ENCODE results near the gene RAC3.

The RAC3 gene

GRCh38 chr17:82034371-82035011 lies 3.0 kb downstream of the RAC3 start:
- no peak overlapping the region for H3K4me3 ChIP-seq (ENCODE audit: low read depth, low read length)
- no peak overlapping the region for H3K27ac ChIP-seq
- H3K36me3 ChIP-seq, result peaks cover 39% of the 10 kb centered on the region
- DNase-seq, result peak; percentile 67
- H3K9me3 ChIP-seq (ENCODE audit: severe bottlenecking), result no peaks in the 10 kb centered on the region
- no peak for TF ChIP-seq CTCF (IDR thresholded peaks at IDR 0.05; ENCODE audit: low read depth, low read length)
- no peaks in the 10 kb centered on the region for H3K27me3 ChIP-seq (ENCODE audit: insufficient read depth, low read depth, severe bottlenecking)

- DNase-seq, result no peak
- Histone ChIP-seq H3K9me3 (ENCODE audit: severe bottlenecking) (no peaks in the 10 kb centered on the region), H3K36me3 (peaks cover 39% of the 10 kb centered on the region), H3K27me3 (ENCODE audit: insufficient read depth, low read depth, severe bottlenecking) (no peaks in the 10 kb centered on the region), H3K27ac (no peak overlapping the region), H3K4me3 (ENCODE audit: low read depth, low read length) (no peak overlapping the region)
- TF ChIP-seq CTCF (IDR thresholded peaks at IDR 0.05; ENCODE audit: low read depth, low read length), result no peak
Measured at GRCh38 chr17:82035488-82035887, 4.0 kb downstream of the RAC3 start.

- peak overlapping the region; percentile 92 for H3K4me3 ChIP-seq (ENCODE audit: low read depth, low read length)
- no peak for DNase-seq
Measured at GRCh38 chr17:82035956-82036633, 4.6 kb downstream of the RAC3 start.

GRCh38 chr17:82036634-82037091 lies 5.2 kb downstream of the RAC3 start:
- no peaks in the 10 kb centered on the region for H3K9me3 ChIP-seq (ENCODE audit: severe bottlenecking)
- H3K36me3 ChIP-seq, result peaks cover 39% of the 10 kb centered on the region
- peak overlapping the region; percentile 92 for H3K4me3 ChIP-seq (ENCODE audit: low read depth, low read length)
- no peaks in the 10 kb centered on the region for H3K27me3 ChIP-seq (ENCODE audit: insufficient read depth, low read depth, severe bottlenecking)
- H3K27ac ChIP-seq, result peak overlapping the region; percentile 88
- no peak for TF ChIP-seq CTCF (IDR thresholded peaks at IDR 0.05; ENCODE audit: low read depth, low read length)
- no peak for DNase-seq

More at GRCh38 chr17:82035956-82036633, 4.6 kb downstream of the RAC3 start:
- no peak for TF ChIP-seq CTCF (IDR thresholded peaks at IDR 0.05; ENCODE audit: low read depth, low read length)
- H3K36me3 ChIP-seq, result peaks cover 39% of the 10 kb centered on the region
- H3K27me3 ChIP-seq (ENCODE audit: insufficient read depth, low read depth, severe bottlenecking), result no peaks in the 10 kb centered on the region
- H3K27ac ChIP-seq, result no peak overlapping the region
- H3K9me3 ChIP-seq (ENCODE audit: severe bottlenecking), result no peaks in the 10 kb centered on the region

- peak within 1 kb of the TSS; percentile 92 for H3K4me3 ChIP-seq (ENCODE audit: low read depth, low read length)
- peak; percentile 100 for DNase-seq
- peak; percentile 97 for TF ChIP-seq CTCF (IDR thresholded peaks at IDR 0.05; ENCODE audit: low read depth, low read length)
- H3K27ac ChIP-seq, result peak within 1 kb of the TSS; percentile 88
- H3K9me3 ChIP-seq (ENCODE audit: severe bottlenecking), result no peaks in the 10 kb centered on the region
- peaks cover 38% of the 10 kb centered on the region for H3K36me3 ChIP-seq
- no peaks in the 10 kb centered on the region for H3K27me3 ChIP-seq (ENCODE audit: insufficient read depth, low read depth, severe bottlenecking)
Measured at GRCh38 chr17:82037092-82037888, 5.8 kb downstream of the RAC3 start, which contains the start of gene DCXR. Gene DCXR (minus strand): TSS chr17:82037697. CDS start chr17:82037682, 15 bp downstream.

All from WERI-Rb-1 (cell line).